T-helper 22 cell (primary cell): ENCODE data around the gene HOXB8.
A peak's percentile ranks its signal among the peaks of the same experiment; 100 is the strongest.

Experiments used
- DNase-seq: peaks from one replicate; pipeline ENCODE4 v3.0.0-alpha.2; 2020; ENCODE audit warnings: low read depth

Gene HOXB8

DNA sequence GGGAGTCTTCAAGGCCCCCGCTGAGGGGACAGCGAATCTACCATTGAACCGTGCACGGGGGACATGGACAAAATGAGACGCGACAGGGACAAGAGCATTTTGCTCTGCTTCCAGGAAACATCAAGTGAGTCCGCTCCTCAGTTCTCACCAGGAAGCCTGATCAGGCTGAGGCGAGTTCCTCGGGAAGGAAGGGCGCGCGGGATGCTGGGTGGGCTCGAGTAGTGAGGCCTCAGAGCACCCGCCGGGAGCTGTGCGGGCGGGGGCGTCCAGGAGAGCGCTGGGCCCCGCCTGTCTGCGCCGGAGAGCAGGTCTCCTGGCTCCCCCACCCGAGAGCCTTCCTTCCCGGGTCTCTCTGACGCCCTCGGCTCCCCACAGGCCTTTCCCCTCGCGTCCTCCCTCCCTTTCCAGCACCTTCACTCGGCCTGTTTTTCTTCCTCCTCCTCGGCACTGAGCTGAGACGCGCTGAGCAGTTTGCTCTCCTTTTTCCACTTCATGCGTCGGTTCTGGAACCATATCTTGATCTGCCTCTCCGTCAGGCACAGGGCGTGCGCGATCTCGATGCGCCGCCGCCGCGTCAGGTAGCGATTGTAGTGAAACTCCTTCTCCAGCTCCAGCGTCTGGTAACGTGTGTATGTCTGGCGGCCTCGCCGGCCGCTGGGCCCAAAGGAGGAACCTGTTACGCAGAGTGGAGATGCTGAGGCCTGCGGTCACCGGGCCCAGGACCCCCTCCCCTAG, 18.9 kb downstream of the HOXB8 start:
- no peak for DNase-seq

GRCh38 chr17:48595278-48595999, 19.7 kb downstream of the HOXB8 start:
- DNase-seq = no peak

DNA sequence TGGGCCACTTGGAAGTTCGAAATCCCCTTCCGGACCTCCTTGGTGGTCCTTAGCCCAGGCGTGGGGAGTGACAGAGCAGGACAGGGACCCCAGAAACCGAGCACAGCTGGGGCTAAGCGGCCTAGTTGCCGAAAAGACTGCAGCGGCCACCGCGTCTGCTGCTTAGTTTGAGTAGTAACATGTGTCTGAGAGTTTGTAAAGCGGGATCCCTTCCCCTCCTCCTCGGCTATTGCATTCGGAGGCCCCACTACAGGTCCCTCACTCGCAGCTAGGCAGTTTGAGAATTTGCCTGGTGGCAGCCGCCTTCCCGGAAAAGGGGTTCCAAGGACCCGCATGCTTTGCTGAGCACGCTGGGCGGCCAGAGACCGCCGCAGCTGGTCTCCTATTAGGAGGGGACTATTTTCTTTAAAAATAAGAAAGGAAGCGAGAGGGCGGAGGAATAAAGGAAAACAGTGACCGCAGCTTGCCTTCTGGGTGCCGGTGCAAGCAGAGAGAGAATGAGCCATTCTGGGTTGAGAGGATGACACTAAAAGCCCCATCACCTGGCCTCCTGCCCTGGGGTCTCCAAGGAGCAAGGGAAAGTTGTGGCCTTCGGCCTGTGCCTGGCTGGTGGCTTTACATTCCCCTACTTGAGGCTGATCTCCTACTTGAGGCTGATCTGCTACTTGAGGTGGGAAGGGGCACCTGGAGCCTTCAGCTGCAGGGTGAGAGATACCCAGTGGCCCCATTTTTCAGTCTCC, 20.4 kb downstream of the HOXB8 start:
- no peak for DNase-seq

GRCh38 chr17:48593840-48594537, 21.1 kb downstream of the HOXB8 start:
- DNase-seq = peak; percentile 52

DNA sequence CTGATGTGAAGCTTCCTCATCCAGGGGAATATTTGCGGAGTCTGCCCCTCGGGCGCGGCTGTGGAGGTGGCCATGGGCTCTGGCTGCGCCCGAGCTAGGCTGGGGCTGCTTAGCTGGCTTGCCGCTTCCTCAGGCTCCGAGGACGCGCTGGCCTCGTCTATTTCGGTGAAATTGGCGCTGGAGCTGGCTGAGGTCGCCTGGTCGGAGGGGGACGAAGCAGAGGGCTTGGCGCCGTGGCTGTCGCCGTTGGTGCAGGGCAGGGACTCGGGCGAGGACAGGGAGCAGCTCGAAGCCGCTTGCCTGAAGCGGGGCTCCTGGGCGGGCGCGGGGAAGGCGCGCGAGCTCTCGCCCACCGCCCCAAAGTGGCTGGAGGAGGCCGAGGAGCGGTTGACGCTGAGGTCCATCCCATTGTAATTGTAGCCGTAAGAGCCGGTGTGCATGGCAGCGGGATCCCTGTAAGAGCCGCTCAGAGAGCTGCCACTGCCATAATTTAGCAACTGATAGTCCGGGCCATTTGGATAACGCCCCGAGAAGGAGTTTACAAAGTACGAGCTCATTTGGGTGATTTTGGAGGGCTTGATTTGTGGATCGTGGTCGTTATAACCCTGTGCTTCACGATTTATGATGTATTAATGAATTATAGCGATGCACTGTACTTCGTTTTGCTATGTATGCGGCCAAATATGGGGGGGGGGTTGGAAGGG, 21.8 kb downstream of the HOXB8 start, which contains the start of gene HOXB5:
Gene HOXB5, minus strand, starts transcription at position 654 of the 704 bp plus-strand sequence. Its CDS starts 97 bp downstream, at position 557.
- no peak for DNase-seq

DNA sequence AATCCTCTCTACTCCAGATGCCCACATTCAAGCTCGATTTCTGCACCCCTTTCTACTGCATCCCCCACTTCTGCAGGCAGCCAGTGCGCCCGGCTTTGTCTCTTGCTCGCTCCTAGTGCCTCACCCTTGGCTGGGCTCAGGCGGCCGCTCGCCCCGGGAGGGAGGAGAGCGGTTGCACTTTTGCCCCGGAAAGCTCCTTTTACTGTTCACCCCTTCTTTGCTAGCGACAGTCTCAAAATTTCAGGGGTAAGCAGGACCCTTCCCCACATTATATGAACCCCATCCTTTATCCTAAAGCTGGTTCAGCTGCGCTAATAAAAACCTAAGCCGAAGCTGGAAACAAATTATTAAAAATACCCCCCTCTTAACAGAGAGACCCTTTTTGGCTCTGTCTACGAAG, 22.5 kb downstream of the HOXB8 start:
- DNase-seq = no peak

DNA sequence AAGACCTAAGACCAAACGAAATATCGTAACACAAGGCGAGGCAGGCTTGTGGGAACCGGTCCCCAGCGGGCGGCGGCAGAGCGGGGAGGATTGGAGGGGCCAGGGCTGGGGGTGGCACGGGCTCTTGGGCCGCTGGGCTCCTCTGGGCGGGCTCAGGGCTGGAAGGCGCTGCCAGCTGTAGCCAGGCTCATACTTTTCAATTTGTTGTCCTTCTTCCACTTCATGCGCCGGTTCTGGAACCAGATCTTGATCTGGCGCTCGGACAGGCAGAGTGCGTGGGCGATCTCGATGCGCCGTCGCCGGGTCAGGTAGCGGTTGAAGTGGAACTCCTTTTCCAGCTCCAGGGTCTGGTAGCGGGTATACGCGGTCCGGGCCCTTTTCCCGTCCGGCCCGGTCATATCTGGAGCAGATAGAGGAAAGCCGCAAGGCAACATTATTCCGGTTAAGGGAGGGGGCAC, 23.0 kb downstream of the HOXB8 start:
- DNase-seq = no peak

- DNase-seq = no peak
Observed at GRCh38 chr17:48591255-48592056, 23.6 kb downstream of the HOXB8 start.

- no peak for DNase-seq
Observed at GRCh38 chr17:48590607-48591161, 24.4 kb downstream of the HOXB8 start.

- no peak for DNase-seq
Observed at GRCh38 chr17:48589831-48590606, 25.1 kb downstream of the HOXB8 start, which contains the start of gene HOXB3. Gene HOXB3, minus strand, starts transcription at chr17:48590241. Its CDS starts 37,767 bp downstream, at chr17:48552474.

GRCh38 chr17:48589060-48589830, 25.8 kb downstream of the HOXB8 start:
- DNase-seq = no peak

- DNase-seq = no peak
Observed at GRCh38 chr17:48588528-48588927, 26.6 kb downstream of the HOXB8 start.

- DNase-seq = no peak
Observed at GRCh38 chr17:48588074-48588415, 27.0 kb downstream of the HOXB8 start.

DNA sequence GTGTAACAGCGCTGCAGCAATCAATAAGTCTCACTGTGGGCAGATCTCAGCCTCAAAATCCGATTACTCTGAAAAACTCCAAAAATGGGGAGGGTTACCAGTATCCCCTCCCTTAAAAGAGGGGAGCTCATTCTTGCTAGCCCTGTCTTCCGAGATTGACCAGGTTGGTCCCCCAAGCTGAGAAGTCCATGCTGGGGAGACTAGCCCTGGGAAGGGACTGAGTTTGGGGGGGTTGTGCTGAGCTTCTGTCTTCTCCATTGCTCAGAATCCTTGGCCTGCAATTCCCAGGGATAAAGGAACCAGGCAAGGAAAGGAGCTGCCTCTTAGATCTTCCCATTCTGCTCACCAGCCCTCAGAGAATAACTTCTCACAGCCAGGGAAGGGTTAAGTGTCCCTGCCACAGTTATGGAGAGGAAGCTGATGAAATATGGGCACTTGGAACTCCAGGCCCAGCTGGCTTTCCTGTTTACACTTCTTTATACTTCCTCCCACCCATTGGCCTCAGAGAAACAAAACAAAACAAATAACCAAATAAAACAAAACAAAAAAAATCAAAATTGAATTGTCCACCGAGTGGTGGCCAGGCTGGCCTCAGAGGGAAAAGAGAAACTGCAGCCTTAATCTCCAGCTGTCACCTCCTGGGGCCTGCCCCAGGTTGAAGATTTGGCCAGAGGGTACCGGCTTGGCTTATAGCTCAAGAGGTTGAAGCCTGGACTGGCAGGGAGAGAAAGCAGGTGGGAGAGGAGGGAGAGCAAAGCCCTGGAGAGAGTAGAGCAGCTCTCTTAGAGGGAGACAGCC, 27.6 kb downstream of the HOXB8 start:
- DNase-seq = no peak

- DNase-seq = no peak
Observed at GRCh38 chr17:48586355-48587258, 28.5 kb downstream of the HOXB8 start.

DNA sequence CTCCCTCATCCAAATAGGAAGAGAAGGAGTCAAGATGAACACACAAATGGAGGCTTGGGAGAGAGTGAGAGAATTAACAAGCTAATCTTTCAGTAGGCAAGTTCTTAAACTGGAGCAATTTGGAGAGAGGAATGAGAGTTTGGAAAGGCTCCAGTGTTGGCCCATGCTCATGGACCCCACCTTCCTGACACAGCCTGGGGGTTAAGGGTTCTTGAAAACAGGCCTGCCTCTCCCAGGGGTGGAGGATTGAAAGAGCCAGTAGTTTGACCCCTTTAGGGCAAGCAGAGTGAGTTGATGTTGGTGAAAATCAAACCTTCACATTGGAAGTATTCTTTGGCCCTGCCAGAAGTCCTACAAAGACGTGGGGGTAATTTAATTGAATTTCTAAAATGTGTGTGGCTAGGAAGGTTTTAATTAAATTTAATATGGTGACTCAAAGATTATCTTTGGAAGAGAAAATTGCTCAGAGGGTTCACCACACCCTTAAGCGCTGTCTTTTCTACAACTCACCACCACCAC, 30.8 kb downstream of the HOXB8 start:
- no peak for DNase-seq
